Measurements from ENCODE around the gene KIAA0232. TPM values are rescaled to one million over a fixed set of nuclear protein-coding genes. Genes with fewer than 3 reads are reported as not detected.

KIAA0232 gene
- total and polyA plus RNA-seq, 10 of the 15 experiments (the other 5 are each of a cell fraction or from before 2014, with no cell fraction given), result 2.8 to 15.1 (median 10.8) TPM

DNA sequence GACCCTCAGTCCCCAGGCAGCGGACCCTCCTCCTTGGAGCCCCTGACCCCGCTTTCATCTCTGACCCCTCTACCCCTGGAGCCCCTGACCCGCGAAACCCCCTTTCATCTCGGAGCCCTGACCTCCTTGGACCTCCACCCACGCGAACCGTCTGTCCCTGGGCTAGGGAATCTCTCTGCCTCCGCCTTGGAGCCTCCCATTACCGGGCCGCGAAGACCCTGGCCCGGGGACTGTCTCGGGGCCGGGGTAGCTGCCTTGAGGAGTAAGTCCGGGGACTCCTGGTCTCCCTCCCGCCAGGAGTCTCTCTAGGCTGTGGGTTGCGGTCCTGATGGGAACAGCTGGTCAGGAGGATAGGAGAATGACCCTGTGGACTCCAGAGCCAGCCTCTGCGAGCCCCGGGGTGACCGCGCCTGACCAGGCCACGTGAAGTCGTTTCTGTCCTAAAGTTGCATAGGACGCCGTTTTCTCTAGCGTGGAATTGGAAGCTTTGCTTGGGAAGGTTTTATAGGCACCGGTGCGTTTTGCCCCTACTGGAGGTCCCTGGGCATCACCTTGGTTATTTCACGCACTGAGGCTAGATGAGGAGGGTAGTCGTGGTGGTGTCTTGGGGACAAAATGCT, 127.9 kb downstream of the KIAA0232 start (continued):
- no peak for TF ChIP-seq ZNF622 (IDR thresholded peaks at IDR 0.05)
- no peak for TF ChIP-seq KLF5 (IDR thresholded peaks at IDR 0.05; ENCODE audit: partially characterized antibody)
- no peak for TF ChIP-seq NBN (IDR thresholded peaks at IDR 0.05)
- TF ChIP-seq IKZF2 (IDR thresholded peaks at IDR 0.05), result peak in 1 of 2 experiments; percentile 38; a peak in 1 of 4 replicates
- TF ChIP-seq, protein P1, sequence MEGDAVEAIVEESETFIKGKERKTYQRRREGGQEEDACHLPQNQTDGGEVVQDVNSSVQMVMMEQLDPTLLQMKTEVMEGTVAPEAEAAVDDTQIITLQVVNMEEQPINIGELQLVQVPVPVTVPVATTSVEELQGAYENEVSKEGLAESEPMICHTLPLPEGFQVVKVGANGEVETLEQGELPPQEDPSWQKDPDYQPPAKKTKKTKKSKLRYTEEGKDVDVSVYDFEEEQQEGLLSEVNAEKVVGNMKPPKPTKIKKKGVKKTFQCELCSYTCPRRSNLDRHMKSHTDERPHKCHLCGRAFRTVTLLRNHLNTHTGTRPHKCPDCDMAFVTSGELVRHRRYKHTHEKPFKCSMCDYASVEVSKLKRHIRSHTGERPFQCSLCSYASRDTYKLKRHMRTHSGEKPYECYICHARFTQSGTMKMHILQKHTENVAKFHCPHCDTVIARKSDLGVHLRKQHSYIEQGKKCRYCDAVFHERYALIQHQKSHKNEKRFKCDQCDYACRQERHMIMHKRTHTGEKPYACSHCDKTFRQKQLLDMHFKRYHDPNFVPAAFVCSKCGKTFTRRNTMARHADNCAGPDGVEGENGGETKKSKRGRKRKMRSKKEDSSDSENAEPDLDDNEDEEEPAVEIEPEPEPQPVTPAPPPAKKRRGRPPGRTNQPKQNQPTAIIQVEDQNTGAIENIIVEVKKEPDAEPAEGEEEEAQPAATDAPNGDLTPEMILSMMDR (IDR thresholded peaks at IDR 0.05 in 2 of 3, conservative IDR thresholded peaks at IDR 0.05 in 1 of 3; ENCODE audit: control insufficient read depth in 2 of 3, extremely low read depth in 1 of 3, insufficient read depth in 1 of 3, low read depth in 3 of 3, low read length in 3 of 3), result peak in 2 of 3 experiments; percentile 11 to 26; a peak in 1 of 6 replicates
- TF ChIP-seq, protein P2, sequence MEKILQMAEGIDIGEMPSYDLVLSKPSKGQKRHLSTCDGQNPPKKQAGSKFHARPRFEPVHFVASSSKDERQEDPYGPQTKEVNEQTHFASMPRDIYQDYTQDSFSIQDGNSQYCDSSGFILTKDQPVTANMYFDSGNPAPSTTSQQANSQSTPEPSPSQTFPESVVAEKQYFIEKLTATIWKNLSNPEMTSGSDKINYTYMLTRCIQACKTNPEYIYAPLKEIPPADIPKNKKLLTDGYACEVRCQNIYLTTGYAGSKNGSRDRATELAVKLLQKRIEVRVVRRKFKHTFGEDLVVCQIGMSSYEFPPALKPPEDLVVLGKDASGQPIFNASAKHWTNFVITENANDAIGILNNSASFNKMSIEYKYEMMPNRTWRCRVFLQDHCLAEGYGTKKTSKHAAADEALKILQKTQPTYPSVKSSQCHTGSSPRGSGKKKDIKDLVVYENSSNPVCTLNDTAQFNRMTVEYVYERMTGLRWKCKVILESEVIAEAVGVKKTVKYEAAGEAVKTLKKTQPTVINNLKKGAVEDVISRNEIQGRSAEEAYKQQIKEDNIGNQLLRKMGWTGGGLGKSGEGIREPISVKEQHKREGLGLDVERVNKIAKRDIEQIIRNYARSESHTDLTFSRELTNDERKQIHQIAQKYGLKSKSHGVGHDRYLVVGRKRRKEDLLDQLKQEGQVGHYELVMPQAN (conservative IDR thresholded peaks at IDR 0.05), result no peak
- TF ChIP-seq BRCA1 (IDR thresholded peaks at IDR 0.05; ENCODE audit: low read depth, low read length), result no peak
- no peak for TF ChIP-seq FOXK2 (IDR thresholded peaks at IDR 0.05)
- no peak for TF ChIP-seq ATF7 (IDR thresholded peaks at IDR 0.05; ENCODE audit: low read depth)
- TF ChIP-seq, protein P3, sequence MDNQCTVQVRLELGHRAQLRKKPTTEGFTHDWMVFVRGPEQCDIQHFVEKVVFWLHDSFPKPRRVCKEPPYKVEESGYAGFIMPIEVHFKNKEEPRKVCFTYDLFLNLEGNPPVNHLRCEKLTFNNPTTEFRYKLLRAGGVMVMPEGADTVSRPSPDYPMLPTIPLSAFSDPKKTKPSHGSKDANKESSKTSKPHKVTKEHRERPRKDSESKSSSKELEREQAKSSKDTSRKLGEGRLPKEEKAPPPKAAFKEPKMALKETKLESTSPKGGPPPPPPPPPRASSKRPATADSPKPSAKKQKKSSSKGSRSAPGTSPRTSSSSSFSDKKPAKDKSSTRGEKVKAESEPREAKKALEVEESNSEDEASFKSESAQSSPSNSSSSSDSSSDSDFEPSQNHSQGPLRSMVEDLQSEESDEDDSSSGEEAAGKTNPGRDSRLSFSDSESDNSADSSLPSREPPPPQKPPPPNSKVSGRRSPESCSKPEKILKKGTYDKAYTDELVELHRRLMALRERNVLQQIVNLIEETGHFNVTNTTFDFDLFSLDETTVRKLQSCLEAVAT (IDR thresholded peaks at IDR 0.05), result 0 out of 2 replicates have a peak, but pooled peaks have one; percentile 55
- no peak for TF ChIP-seq NFIC (IDR thresholded peaks at IDR 0.05; ENCODE audit: low read depth, low read length)
- TF ChIP-seq SMAD5 (IDR thresholded peaks at IDR 0.05; ENCODE audit: low read depth), result no peak
- TF ChIP-seq, protein P4, sequence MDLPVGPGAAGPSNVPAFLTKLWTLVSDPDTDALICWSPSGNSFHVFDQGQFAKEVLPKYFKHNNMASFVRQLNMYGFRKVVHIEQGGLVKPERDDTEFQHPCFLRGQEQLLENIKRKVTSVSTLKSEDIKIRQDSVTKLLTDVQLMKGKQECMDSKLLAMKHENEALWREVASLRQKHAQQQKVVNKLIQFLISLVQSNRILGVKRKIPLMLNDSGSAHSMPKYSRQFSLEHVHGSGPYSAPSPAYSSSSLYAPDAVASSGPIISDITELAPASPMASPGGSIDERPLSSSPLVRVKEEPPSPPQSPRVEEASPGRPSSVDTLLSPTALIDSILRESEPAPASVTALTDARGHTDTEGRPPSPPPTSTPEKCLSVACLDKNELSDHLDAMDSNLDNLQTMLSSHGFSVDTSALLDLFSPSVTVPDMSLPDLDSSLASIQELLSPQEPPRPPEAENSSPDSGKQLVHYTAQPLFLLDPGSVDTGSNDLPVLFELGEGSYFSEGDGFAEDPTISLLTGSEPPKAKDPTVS (IDR thresholded peaks at IDR 0.05; ENCODE audit: low read depth, low read length), result no peak
- TF ChIP-seq STAT3 (IDR thresholded peaks at IDR 0.05; ENCODE audit: low read depth, low read length), result no peak
- no peak for TF ChIP-seq JUNB (IDR thresholded peaks at IDR 0.05)
- TF ChIP-seq, protein P5, sequence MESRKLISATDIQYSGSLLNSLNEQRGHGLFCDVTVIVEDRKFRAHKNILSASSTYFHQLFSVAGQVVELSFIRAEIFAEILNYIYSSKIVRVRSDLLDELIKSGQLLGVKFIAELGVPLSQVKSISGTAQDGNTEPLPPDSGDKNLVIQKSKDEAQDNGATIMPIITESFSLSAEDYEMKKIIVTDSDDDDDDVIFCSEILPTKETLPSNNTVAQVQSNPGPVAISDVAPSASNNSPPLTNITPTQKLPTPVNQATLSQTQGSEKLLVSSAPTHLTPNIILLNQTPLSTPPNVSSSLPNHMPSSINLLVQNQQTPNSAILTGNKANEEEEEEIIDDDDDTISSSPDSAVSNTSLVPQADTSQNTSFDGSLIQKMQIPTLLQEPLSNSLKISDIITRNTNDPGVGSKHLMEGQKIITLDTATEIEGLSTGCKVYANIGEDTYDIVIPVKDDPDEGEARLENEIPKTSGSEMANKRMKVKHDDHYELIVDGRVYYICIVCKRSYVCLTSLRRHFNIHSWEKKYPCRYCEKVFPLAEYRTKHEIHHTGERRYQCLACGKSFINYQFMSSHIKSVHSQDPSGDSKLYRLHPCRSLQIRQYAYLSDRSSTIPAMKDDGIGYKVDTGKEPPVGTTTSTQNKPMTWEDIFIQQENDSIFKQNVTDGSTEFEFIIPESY (IDR thresholded peaks at IDR 0.05), result no peak
- TF ChIP-seq, protein P6, sequence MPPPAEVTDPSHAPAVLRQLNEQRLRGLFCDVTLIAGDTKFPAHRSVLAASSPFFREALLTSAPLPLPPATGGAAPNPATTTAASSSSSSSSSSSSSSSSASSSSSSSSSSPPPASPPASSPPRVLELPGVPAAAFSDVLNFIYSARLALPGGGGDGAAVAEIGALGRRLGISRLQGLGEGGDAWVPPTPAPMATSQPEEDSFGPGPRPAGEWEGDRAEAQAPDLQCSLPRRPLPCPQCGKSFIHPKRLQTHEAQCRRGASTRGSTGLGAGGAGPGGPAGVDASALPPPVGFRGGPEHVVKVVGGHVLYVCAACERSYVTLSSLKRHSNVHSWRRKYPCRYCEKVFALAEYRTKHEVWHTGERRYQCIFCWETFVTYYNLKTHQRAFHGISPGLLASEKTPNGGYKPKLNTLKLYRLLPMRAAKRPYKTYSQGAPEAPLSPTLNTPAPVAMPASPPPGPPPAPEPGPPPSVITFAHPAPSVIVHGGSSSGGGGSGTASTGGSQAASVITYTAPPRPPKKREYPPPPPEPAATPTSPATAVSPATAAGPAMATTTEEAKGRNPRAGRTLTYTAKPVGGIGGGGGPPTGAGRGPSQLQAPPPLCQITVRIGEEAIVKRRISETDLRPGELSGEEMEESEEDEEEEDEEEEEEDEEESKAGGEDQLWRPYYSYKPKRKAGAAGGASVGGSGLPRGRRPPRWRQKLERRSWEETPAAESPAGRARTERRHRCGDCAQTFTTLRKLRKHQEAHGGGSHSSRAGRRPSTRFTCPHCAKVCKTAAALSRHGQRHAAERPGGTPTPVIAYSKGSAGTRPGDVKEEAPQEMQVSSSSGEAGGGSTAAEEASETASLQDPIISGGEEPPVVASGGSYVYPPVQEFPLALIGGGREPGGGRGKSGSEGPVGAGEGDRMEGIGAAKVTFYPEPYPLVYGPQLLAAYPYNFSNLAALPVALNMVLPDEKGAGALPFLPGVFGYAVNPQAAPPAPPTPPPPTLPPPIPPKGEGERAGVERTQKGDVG (CRISPR knock-in tag; IDR thresholded peaks at IDR 0.05), result no peak
- TF ChIP-seq BCL11A (IDR thresholded peaks at IDR 0.05; ENCODE audit: low read depth, low read length), result no peak
- TF ChIP-seq NR2C1 (IDR thresholded peaks at IDR 0.05), result no peak

All from GM12878 (cell line).